Measurements from ENCODE around the gene USP46. TPM values are rescaled to one million over a fixed set of nuclear protein-coding genes. Genes with fewer than 3 reads are reported as not detected.

USP46 gene
- total and polyA plus RNA-seq, 2 of the 4 experiments (the other 2 are of a cell fraction), result 9.3 to 15.4 TPM

DNA sequence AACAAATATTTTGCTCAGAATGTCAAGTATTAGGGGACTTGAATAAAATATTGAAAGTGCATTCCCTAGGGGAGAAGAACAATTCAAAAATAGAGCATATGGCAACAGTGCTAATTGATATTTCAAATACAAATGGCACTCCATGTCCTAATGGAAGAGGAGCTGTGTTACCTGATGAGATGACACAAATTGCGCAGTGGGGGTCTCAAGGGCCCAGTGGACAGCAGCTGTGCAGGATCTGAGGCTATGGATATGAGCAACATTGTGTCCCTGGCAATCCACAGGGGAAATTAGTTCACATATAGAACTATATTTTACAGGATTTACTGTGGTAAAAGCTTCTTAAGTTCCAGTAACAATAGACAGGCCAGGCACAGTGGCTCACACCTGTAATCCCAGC lies 17.4 kb upstream of the USP46 start:
- no peak overlapping the region for H2AFZ ChIP-seq (replicated peaks; ENCODE audit: low read length, poor library complexity)
- ChIA-PET POLR2A (ENCODE audit: unreplicated experiment) (no interaction called here), CTCF (interaction anchor here (1.0 kb wide), 1 partner anchor 26 kb away, joined by 4 read pairs; no protein-coding TSS in a partner anchor)
- no peak overlapping the region for H3K56ac ChIP-seq (ENCODE audit: extremely low read depth, insufficient read depth, low read length)
- H3K4me2 ChIP-seq (ENCODE audit: low read depth, low read length), result no peak overlapping the region
- no TSS peak for BruUV-seq (replicated peaks)
- no peaks in the 10 kb centered on the region for H3K4me1 ChIP-seq (ENCODE audit: control insufficient read depth, insufficient read depth, low read length)
- DNase-seq, result no peak
- TF ChIP-seq RFX5 (IDR thresholded peaks at IDR 0.05; ENCODE audit: low read depth, low read length) (no peak), BHLHE40 (IDR thresholded peaks at IDR 0.05; ENCODE audit: low read depth, low read length) (no peak), CEBPB (IDR thresholded peaks at IDR 0.05; ENCODE audit: low read depth, low read length) (no peak), MXI1 (IDR thresholded peaks at IDR 0.05; ENCODE audit: borderline replicate concordance, low read depth, low read length) (no peak), MAZ (IDR thresholded peaks at IDR 0.05; ENCODE audit: borderline replicate concordance, low read depth, low read length) (no peak), NFE2L2 (IDR thresholded peaks at IDR 0.05; ENCODE audit: low read depth, low read length) (no peak), RCOR1 (IDR thresholded peaks at IDR 0.05; ENCODE audit: insufficient replicate concordance, low read length) (no peak), POLR2A (IDR thresholded peaks at IDR 0.05; ENCODE audit: low read depth, low read length) (no peak), SMC3 (IDR thresholded peaks at IDR 0.05; ENCODE audit: low read depth, low read length) (no peak), RAD21 (IDR thresholded peaks at IDR 0.05; ENCODE audit: low read length) (no peak), CHD1 (IDR thresholded peaks at IDR 0.05; ENCODE audit: low read depth, low read length) (no peak), FOS (IDR thresholded peaks at IDR 0.05; ENCODE audit: low read depth, low read length) (no peak), MAFK (IDR thresholded peaks at IDR 0.05; ENCODE audit: low read depth, low read length) (no peak)
- TF ChIP-seq, protein P1, sequence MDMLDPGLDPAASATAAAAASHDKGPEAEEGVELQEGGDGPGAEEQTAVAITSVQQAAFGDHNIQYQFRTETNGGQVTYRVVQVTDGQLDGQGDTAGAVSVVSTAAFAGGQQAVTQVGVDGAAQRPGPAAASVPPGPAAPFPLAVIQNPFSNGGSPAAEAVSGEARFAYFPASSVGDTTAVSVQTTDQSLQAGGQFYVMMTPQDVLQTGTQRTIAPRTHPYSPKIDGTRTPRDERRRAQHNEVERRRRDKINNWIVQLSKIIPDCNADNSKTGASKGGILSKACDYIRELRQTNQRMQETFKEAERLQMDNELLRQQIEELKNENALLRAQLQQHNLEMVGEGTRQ (IDR thresholded peaks at IDR 0.05; ENCODE audit: low read depth, low read length), result no peak
- TF ChIP-seq, protein P2, sequence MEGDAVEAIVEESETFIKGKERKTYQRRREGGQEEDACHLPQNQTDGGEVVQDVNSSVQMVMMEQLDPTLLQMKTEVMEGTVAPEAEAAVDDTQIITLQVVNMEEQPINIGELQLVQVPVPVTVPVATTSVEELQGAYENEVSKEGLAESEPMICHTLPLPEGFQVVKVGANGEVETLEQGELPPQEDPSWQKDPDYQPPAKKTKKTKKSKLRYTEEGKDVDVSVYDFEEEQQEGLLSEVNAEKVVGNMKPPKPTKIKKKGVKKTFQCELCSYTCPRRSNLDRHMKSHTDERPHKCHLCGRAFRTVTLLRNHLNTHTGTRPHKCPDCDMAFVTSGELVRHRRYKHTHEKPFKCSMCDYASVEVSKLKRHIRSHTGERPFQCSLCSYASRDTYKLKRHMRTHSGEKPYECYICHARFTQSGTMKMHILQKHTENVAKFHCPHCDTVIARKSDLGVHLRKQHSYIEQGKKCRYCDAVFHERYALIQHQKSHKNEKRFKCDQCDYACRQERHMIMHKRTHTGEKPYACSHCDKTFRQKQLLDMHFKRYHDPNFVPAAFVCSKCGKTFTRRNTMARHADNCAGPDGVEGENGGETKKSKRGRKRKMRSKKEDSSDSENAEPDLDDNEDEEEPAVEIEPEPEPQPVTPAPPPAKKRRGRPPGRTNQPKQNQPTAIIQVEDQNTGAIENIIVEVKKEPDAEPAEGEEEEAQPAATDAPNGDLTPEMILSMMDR (conservative IDR thresholded peaks at IDR 0.05; ENCODE audit: low read depth, low read length), result no peak
- TF ChIP-seq, protein P3, sequence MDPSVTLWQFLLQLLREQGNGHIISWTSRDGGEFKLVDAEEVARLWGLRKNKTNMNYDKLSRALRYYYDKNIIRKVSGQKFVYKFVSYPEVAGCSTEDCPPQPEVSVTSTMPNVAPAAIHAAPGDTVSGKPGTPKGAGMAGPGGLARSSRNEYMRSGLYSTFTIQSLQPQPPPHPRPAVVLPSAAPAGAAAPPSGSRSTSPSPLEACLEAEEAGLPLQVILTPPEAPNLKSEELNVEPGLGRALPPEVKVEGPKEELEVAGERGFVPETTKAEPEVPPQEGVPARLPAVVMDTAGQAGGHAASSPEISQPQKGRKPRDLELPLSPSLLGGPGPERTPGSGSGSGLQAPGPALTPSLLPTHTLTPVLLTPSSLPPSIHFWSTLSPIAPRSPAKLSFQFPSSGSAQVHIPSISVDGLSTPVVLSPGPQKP (IDR thresholded peaks at IDR 0.05; ENCODE audit: borderline replicate concordance, low read depth, low read length), result no peak
- H3K9me1 ChIP-seq (ENCODE audit: insufficient read depth, low read length), result no peaks in the 10 kb centered on the region
- no peak overlapping the region for H3K14ac ChIP-seq (replicated peaks; ENCODE audit: low read depth, low read length)
- H3K27ac ChIP-seq (ENCODE audit: insufficient read depth, low read length), result no peak overlapping the region
- dilution Hi-C loops (cut with HindIII; ENCODE audit: low sequenced_read_pairs, unreplicated experiment) (no loop called here), intact Hi-C loops (cut with micrococcal nuclease) (no loop called here), in situ Hi-C loops (cut with MboI; ENCODE audit: low sequenced_read_pairs) (no loop called here)
- no peak overlapping the region for H3K23ac ChIP-seq (ENCODE audit: low read depth, low read length)
- H3K9me3 ChIP-seq (ENCODE audit: control insufficient read depth, insufficient read depth, low read length), result no peaks in the 10 kb centered on the region
- H2BK120ac ChIP-seq (ENCODE audit: low read depth, low read length), result no peak overlapping the region
- H2BK5ac ChIP-seq (ENCODE audit: low read depth, low read length, poor library complexity, severe bottlenecking), result no peak overlapping the region
- no peak overlapping the region for H2BK20ac ChIP-seq (ENCODE audit: low read depth, low read length)
- no peak overlapping the region for H2AK9ac ChIP-seq (replicated peaks; ENCODE audit: low read depth, low read length, poor library complexity)
- ATAC-seq (ENCODE audit: low read depth), result no peak
- no peaks in the 10 kb centered on the region for H4K20me1 ChIP-seq (ENCODE audit: insufficient read depth, low read length)
- H3K9ac ChIP-seq (ENCODE audit: low read depth, low read length), result no peak overlapping the region
- H4K91ac ChIP-seq (ENCODE audit: insufficient read depth, low read depth, low read length), result no peak overlapping the region
- no peak overlapping the region for H4K5ac ChIP-seq (ENCODE audit: low read depth, low read length)
- H3K27me3 ChIP-seq (ENCODE audit: control insufficient read depth, insufficient read depth, low read length), result no peaks in the 10 kb centered on the region
- H3K36me3 ChIP-seq (ENCODE audit: control insufficient read depth, insufficient read depth, low read length), result no peaks in the 10 kb centered on the region
- H2BK15ac ChIP-seq (ENCODE audit: low read depth, low read length), result no peak overlapping the region
- H3K79me1 ChIP-seq (ENCODE audit: low read depth in 1 of 2, low read length in 2 of 2), result no peaks in the 10 kb centered on the region
- no peak overlapping the region for H4K8ac ChIP-seq (ENCODE audit: low read depth in 2 of 2, low read length in 2 of 2)
- no peak overlapping the region for H3K4ac ChIP-seq (ENCODE audit: low read depth, low read length)
- H3K4me3 ChIP-seq (ENCODE audit: insufficient read depth, low read depth, low read length), result no peak overlapping the region
- H2AK5ac ChIP-seq (ENCODE audit: low read depth, low read length), result no peak overlapping the region
- no CpG with 5 or more reads among the region's 1 CpG for WGBS, 2 experiments (ENCODE audit: extremely low coverage in 2 of 2, insufficient read length in 1 of 2)
- H3K18ac ChIP-seq (ENCODE audit: low read depth, low read length), result no peak overlapping the region
